Left ventricle myocardium inferior (tissue), 1 donor: ENCODE measurements around the gene PLS1. TPM values are rescaled to one million over a fixed set of nuclear protein-coding genes. Genes with fewer than 3 reads are reported as not detected.

ENCODE experiments used
- DNase-seq: peaks from one replicate; pipeline ENCODE4 v3.0.0-alpha.2; 2020
- H3K27ac ChIP-seq: fragments of 200-600 bp; replicated peaks from 2 replicates; pipeline ENCODE4 v1.8.0; 2021
- H3K27me3 ChIP-seq: fragments of 200-600 bp; 2 replicates; pipeline ENCODE4 v1.8.0; 2021; ENCODE audit warnings: low read depth
- H3K36me3 ChIP-seq: fragments of 200-600 bp; 2 replicates; pipeline ENCODE4 v1.8.0; 2021
- H3K4me1 ChIP-seq: fragments of 200-600 bp; 2 replicates; pipeline ENCODE4 v1.8.0; 2021
- H3K4me3 ChIP-seq: fragments of 200-600 bp; 2 replicates; pipeline ENCODE4 v1.8.0; 2021; ENCODE audit warnings: mild to moderate bottlenecking, moderate library complexity
- H3K9me3 ChIP-seq: fragments of 200-600 bp; replicated peaks from 2 replicates; pipeline ENCODE4 v1.8.0; 2021
- CTCF ChIP-seq: fragments of 200-600 bp; IDR thresholded peaks from 2 replicates; pipeline ENCODE4 v1.8.0; 2021; ENCODE audit warnings: antibody characterized with exemption, mild to moderate bottlenecking, borderline replicate concordance
- intact Hi-C: fragments of 100-400 bp; cut with micrococcal nuclease; formaldehyde crosslinking; loops from one replicate; pipeline ENCODE4 v1.11.0; 2022
- total RNA-seq: library from RNA; stranded (reverse); fragmentation: NEBNext Ultra II Directional; extraction: Animal tissue kit (Norgen Biotek cat#: 25700); gene quantifications from one replicate; pipeline ENCODE4 v1.2.1, GENCODE V29; 2021
- donor health status: DM: no; HTN: yes; CAD: no; lungs with severe emphysema.

PLS1 gene
- total RNA-seq, 1 donor from 2014 or later, result 2.6 TPM

DNA sequence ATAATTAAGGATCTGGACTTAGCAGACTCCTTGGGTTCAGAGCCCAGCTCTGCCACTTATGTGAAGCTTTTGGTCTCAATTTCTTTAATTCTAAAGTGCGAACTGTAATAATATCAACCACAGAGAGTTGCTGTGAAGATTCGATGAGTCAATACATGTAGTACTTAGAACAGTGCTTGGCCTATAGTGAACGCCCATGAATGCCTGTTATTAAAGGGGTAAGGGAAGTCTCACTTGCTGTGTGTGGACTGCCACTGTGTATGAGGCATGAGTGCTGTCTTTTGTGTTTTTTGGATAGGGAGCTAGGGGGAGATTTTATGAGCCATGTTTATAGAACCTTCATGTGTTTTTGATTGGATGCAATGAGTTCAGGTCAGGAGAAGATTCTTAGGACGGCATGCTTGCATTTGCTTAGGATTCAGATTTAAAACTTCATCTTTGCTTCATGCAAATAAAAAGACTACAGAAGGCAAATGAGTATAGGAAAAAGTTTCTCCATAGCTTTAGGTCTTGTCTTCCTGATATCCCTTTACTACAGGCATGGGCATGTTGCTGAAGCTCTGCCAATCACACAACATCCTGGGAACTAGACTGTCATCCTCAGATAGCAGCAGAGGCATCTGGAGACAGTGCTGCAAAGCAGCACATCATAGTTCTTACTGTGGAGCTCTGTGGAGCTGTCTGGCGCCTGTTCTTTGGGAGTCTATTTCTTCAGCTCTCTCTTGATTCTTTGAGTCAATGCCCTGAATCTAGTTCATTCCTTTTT, 50.0 kb downstream of the PLS1 start:
- intact Hi-C loops, result no loop called here
- DNase-seq, result no peak
- no peaks in the 10 kb centered on the region for H3K36me3 ChIP-seq
- no peaks in the 10 kb centered on the region for H3K4me1 ChIP-seq
- no peaks in the 10 kb centered on the region for H3K9me3 ChIP-seq
- H3K27ac ChIP-seq, result no peak overlapping the region
- H3K4me3 ChIP-seq, result no peak overlapping the region
- no peaks in the 10 kb centered on the region for H3K27me3 ChIP-seq
- TF ChIP-seq CTCF, result no peak

DNA sequence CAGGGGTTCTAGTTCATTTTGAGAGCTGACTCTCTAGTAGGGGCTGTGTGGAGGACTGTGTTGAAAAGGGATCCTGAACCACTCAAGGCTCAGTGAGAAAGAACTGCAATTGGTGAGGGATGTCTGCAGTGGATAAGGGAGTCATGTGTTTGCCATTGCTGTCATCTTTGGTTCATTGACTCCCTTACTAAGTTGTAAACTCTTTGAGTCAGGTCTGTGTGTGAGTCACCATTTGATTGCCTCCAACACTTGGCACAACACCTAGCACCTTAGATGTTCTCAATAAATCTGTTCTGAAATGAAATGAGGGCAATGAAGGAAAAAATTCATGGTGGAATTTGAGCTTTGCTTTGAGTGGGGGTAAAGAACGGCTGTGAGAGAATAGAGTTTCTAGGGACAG, 51.7 kb downstream of the PLS1 start:
- intact Hi-C loops, result no loop called here

DNA sequence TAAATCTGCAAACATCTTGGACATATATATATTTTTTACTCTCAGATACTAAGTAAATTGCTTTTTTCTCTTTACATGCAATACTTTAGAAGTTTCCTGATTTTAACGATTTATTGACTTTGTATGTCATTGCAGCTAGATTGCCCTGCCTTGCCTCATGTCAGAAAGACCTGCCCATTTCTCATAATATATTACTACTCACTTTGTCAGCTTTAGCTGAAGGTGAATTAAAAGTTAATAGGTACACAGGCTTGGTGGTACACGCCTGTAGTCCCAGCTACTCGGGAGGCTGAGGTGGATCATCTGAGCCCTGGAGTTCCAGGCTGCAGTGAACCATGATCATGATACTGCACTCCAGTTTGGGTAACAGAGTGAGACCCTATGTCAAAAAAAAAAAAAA, 52.8 kb downstream of the PLS1 start:
- Histone ChIP-seq H3K4me1 (no peaks in the 10 kb centered on the region), H3K9me3 (no peaks in the 10 kb centered on the region), H3K36me3 (no peaks in the 10 kb centered on the region), H3K4me3 (no peak overlapping the region), H3K27me3 (no peaks in the 10 kb centered on the region), H3K27ac (no peak overlapping the region)
- intact Hi-C loops, result no loop called here
- no peak for DNase-seq
- TF ChIP-seq CTCF, result no peak

More for the DNA sequence above, 51.7 kb downstream of the PLS1 start:
- H3K9me3 ChIP-seq, result no peaks in the 10 kb centered on the region
- no peak overlapping the region for H3K27ac ChIP-seq
- no peak for TF ChIP-seq CTCF
- no peaks in the 10 kb centered on the region for H3K27me3 ChIP-seq
- no peak for DNase-seq
- H3K36me3 ChIP-seq, result no peaks in the 10 kb centered on the region
- H3K4me3 ChIP-seq, result no peak overlapping the region
- H3K4me1 ChIP-seq, result no peaks in the 10 kb centered on the region

DNA sequence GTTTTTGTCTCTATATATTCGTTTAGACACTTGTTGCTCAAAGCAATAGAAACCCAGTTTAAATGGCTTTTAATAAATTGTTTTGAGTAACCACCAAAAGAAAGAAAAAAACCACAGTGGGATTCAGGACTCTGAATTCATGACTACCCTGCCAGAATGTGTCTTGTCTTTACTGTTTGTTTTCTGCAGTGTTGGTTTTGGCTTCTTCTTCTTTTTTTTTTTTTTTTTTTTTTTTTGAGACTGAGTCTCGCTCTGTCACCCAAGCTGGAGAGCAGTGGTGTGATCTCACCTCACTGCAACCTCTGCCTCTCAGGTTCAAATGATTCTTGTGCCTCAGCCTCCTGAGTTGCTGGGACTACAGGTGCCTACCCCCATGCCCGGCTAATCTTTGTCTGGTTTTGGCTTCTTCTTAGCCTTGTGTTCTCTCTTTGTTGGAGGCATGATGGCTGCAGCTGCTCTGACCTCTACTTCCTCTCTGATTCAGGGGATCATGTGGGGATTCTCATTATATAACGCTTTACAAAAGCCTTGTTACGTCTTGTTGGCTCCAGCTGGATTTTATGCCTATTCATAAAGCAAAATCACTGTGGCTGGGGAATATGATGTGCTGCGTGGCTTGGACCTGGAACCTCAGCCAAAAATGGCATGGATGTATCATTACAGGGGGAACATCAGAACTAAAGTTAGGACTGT, 54.0 kb downstream of the PLS1 start:
- no peak overlapping the region for H3K27ac ChIP-seq
- intact Hi-C loops, result no loop called here
- no peak overlapping the region for H3K4me3 ChIP-seq
- DNase-seq, result no peak
- H3K36me3 ChIP-seq, result no peaks in the 10 kb centered on the region
- no peak for TF ChIP-seq CTCF
- no peaks in the 10 kb centered on the region for H3K9me3 ChIP-seq
- no peaks in the 10 kb centered on the region for H3K27me3 ChIP-seq
- H3K4me1 ChIP-seq, result no peaks in the 10 kb centered on the region

DNA sequence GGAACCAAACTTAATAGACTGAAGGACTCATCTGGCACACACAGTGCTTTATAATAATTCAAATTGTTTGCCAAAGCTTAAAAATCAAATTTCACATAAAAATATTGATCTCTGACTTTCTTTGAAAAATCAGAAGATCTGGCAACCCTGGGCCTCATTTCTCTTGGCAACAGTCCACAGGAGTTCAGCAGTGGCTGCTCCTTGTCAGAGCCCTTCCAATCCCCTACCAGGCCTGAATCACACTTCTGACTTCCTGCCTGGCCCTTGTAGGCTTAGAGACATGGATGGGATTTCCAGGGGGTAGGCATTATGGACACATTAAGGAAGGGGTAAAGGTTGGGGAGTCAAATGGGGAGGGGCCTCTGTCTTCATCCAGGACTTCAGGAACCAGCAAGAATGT, 55.5 kb downstream of the PLS1 start:
- no peak overlapping the region for H3K4me3 ChIP-seq

More for the DNA sequence above, 55.5 kb downstream of the PLS1 start:
- Histone ChIP-seq H3K36me3 (no peaks in the 10 kb centered on the region), H3K27ac (no peak overlapping the region), H3K27me3 (no peaks in the 10 kb centered on the region), H3K9me3 (no peaks in the 10 kb centered on the region), H3K4me1 (no peaks in the 10 kb centered on the region)
- TF ChIP-seq CTCF, result no peak
- intact Hi-C loops, result no loop called here
- DNase-seq, result no peak
